Stomach (tissue), 9 donors: ENCODE results near the gene JAK1. TPM values are rescaled to one million over a fixed set of nuclear protein-coding genes. Genes with fewer than 3 reads are reported as not detected.

ENCODE experiments used
- DNase-seq, 2 donors: peaks; one replicate each; pipeline versions ENCODE4 v3.0.0 to v3.0.0-alpha.2; 2013 to 2019
- H3K27ac ChIP-seq, 5 donors: fragments of 200-600 bp in 4 of 5; sonication (generic) in 4 of 5; one replicate each; pipeline ENCODE4 v1.5.1; 2013 to 2019; ENCODE audit warnings: mild to moderate bottlenecking in 1 of 5, moderate library complexity in 1 of 5
- H3K27me3 ChIP-seq, 3 donors: fragments of 200-600 bp; sonication (generic); one replicate each; pipeline ENCODE4 v1.5.1; 2017 to 2019; ENCODE audit warnings: mixed run types in 1 of 3
- H3K36me3 ChIP-seq, 4 donors: fragments of 200-600 bp; sonication (generic); 1 replicate in 3 of 4; 2 replicates in 1 of 4; pipeline ENCODE4 v1.5.1; 2016 to 2019
- H3K4me1 ChIP-seq, 4 donors: fragments of 200-600 bp; sonication (generic); one replicate each; pipeline ENCODE4 v1.5.1; 2016 to 2019
- H3K4me3 ChIP-seq, 4 donors: fragments of 200-600 bp; sonication (generic) in 3 of 4; one replicate each; pipeline ENCODE4 v1.5.1; 2016 to 2019; ENCODE audit warnings: mild to moderate bottlenecking in 1 of 4
- H3K9me3 ChIP-seq, 4 donors: fragments of 200-600 bp; sonication (generic); one replicate each; pipeline ENCODE4 v1.5.1; 2016 to 2019
- CTCF ChIP-seq, 7 experiments: fragments of 450-650 bp in 4 of 7; fragments of 200-600 bp in 3 of 7; sonication (generic) in 3 of 7; IDR thresholded peaks; one replicate each; pipeline ENCODE4 v1.5.1; 2016 to 2019; ENCODE audit warnings: antibody characterized with exemption in 7 of 7, control low read depth in 2 of 7, mild to moderate bottlenecking in 1 of 7
- EP300 ChIP-seq: sonication (generic); formaldehyde crosslinking; IDR thresholded peaks from one replicate; pipeline ENCODE4 v1.6.1; 2017; ENCODE audit warnings: antibody characterized with exemption
- POLR2A ChIP-seq, 4 donors: fragments of 450-650 bp; IDR thresholded peaks; one replicate each; pipeline ENCODE4 v1.6.1; 2016; ENCODE audit warnings: antibody characterized with exemption in 4 of 4, control low read depth in 2 of 4, mild to moderate bottlenecking in 1 of 4, moderate library complexity in 1 of 4
- POLR2AphosphoS5 ChIP-seq, 3 donors: sonication (generic); formaldehyde crosslinking; IDR thresholded peaks; one replicate each; pipeline ENCODE4 v1.6.1; 2016; ENCODE audit warnings: antibody characterized with exemption in 3 of 3
- WGBS, 5 donors: extraction: QIAGEN DNeasy Blood & Tissue Kit in 3 of 5; methylation state at CpG; one replicate each; pipeline versions ENCODE4 v1.1.5 to v1.1.7; 2013 to 2018; 5-methylcytosine and 5-hydroxymethylcytosine counted together
- intact Hi-C: fragments of 100-400 bp; cut with DNase I; formaldehyde crosslinking; loops from one replicate; pipeline ENCODE4 v1.15.1; 2023; ENCODE audit warnings: low total_unique reads
- polyA plus RNA-seq, 3 donors: library from polyadenylated mRNA; stranded (reverse); fragments of 200-250 nt; gene quantifications; one replicate each; pipeline ENCODE4 v1.2.3, GENCODE V29; 2013
- total RNA-seq, 5 donors: library from RNA; depleted of rRNA; stranded (reverse); fragments of >200 nt; gene quantifications; one replicate each; pipeline versions ENCODE4 v1.1.0 to v1.2.3, GENCODE V29; 2014 to 2016
- donor health status: healthy with polysubstance abuse.
- donor health status: Bipolar disorder and iron deficiency.
- donor health status: healthy.

The JAK1 gene
- total and polyA plus RNA-seq, 8 donors = 21.3 to 149 (median 77.7) TPM

- peak in 1 of 2 donors; percentile 38 for DNase-seq
- no peaks in the 10 kb centered on the region for H3K9me3 ChIP-seq
- H3K4me1 ChIP-seq = peaks cover 23 to 82% (median 56%) of the 10 kb centered on the region in 4 donors
- H3K27ac ChIP-seq = no peak overlapping the region
- H3K4me3 ChIP-seq = no peak overlapping the region
- TF ChIP-seq POLR2A (IDR thresholded peaks at IDR 0.05) (no peak), POLR2AphosphoS5 (IDR thresholded peaks at IDR 0.05) (no peak), CTCF (IDR thresholded peaks at IDR 0.05) (no peak), EP300 (no peak)
- intact Hi-C loops = no loop called here
- H3K27me3 ChIP-seq = no peaks in the 10 kb centered on the region
- WGBS, 5 donors = 34 to 52% (median 47%) methylated on average over 3 of the region's 3 CpGs
- no peaks in the 10 kb centered on the region for H3K36me3 ChIP-seq
Measured at GRCh38 chr1:64891448-64891825, 74.9 kb downstream of the JAK1 start.

GRCh38 chr1:64890699-64891447 lies 75.5 kb downstream of the JAK1 start:
- intact Hi-C loops = no loop called here
- 77 to 82% (median 78%) methylated on average over 10 of the region's 10 CpGs for WGBS, 5 donors

GRCh38 chr1:64887689-64888217 lies 78.6 kb downstream of the JAK1 start:
- no peaks in the 10 kb centered on the region for H3K27me3 ChIP-seq
- no peak overlapping the region for H3K4me3 ChIP-seq
- 80 to 92% (median 88%) methylated on average over 4 of the region's 4 CpGs for WGBS, 5 donors
- H3K27ac ChIP-seq = no peak overlapping the region
- H3K4me1 ChIP-seq = peaks cover 13 to 51% (median 30%) of the 10 kb centered on the region in 4 donors
- peaks cover 14 to 26% (median 16%) of the 10 kb centered on the region in 4 donors for H3K36me3 ChIP-seq
- no peaks in the 10 kb centered on the region for H3K9me3 ChIP-seq
- DNase-seq = no peak
- intact Hi-C loops = no loop called here
- TF ChIP-seq POLR2A (IDR thresholded peaks at IDR 0.05) (no peak), CTCF (IDR thresholded peaks at IDR 0.05) (no peak), POLR2AphosphoS5 (IDR thresholded peaks at IDR 0.05) (no peak), EP300 (no peak)

More at GRCh38 chr1:64890699-64891447, 75.5 kb downstream of the JAK1 start:
- no peaks in the 10 kb centered on the region for H3K27me3 ChIP-seq
- peaks cover 23 to 76% (median 53%) of the 10 kb centered on the region in 4 donors for H3K4me1 ChIP-seq
- TF ChIP-seq POLR2A (IDR thresholded peaks at IDR 0.05) = no peak
- TF ChIP-seq EP300 = no peak
- TF ChIP-seq POLR2AphosphoS5 (IDR thresholded peaks at IDR 0.05) = no peak
- H3K27ac ChIP-seq = no peak overlapping the region
- H3K36me3 ChIP-seq = peaks cover 0 to under 1% (median 0%) of the 10 kb centered on the region in 4 donors
- no peak for DNase-seq
- no peak overlapping the region for H3K4me3 ChIP-seq
- H3K9me3 ChIP-seq = no peaks in the 10 kb centered on the region

GRCh38 chr1:64886877-64887276 lies 79.5 kb downstream of the JAK1 start:
- no peak for TF ChIP-seq EP300
- TF ChIP-seq POLR2A (IDR thresholded peaks at IDR 0.05) = no peak
- no peak for TF ChIP-seq POLR2AphosphoS5 (IDR thresholded peaks at IDR 0.05)
- no peak for TF ChIP-seq CTCF (IDR thresholded peaks at IDR 0.05)
- peaks cover 9 to 44% (median 23%) of the 10 kb centered on the region in 4 donors for H3K4me1 ChIP-seq
- 76 to 95% (median 88%) methylated on average over 4 of the region's 4 CpGs for WGBS, 5 donors
- H3K36me3 ChIP-seq = peaks cover 15 to 33% (median 24%) of the 10 kb centered on the region in 4 donors
- H3K27ac ChIP-seq = no peak overlapping the region
- intact Hi-C loops = no loop called here
- H3K4me3 ChIP-seq = no peak overlapping the region
- no peaks in the 10 kb centered on the region for H3K27me3 ChIP-seq
- no peak for DNase-seq
- no peaks in the 10 kb centered on the region for H3K9me3 ChIP-seq
